Chondrocyte (in vitro differentiated cells): ENCODE data around the gene PDZD2. TPM values are rescaled to one million over a fixed set of nuclear protein-coding genes. Genes with fewer than 3 reads are reported as not detected.

ENCODE experiments used
- DNase-seq: peaks from one replicate; pipeline ENCODE4 v3.0.0; 2021; ENCODE audit warnings: mixed read lengths, low spot score
- H3K27ac Mint-ChIP-seq: one replicate; pipeline ENCODE4 v1.8.0; 2021; ENCODE audit warnings: mild to moderate bottlenecking, moderate library complexity, mixed read lengths; ENCODE audit not compliant: unreplicated experiment
- H3K27me3 Mint-ChIP-seq: 2 replicates; pipeline ENCODE4 v1.8.0; 2021; ENCODE audit warnings: low read depth, mixed read lengths
- H3K36me3 Mint-ChIP-seq: 2 replicates; pipeline ENCODE4 v1.8.0; 2021; ENCODE audit warnings: low read depth, mixed read lengths
- H3K4me1 Mint-ChIP-seq: 2 replicates; pipeline ENCODE4 v1.8.0; 2021; ENCODE audit warnings: low read depth, mild to moderate bottlenecking, mixed read lengths
- H3K4me3 Mint-ChIP-seq: one replicate; pipeline ENCODE4 v1.8.0; 2021; ENCODE audit warnings: mild to moderate bottlenecking, moderate library complexity, mixed read lengths; ENCODE audit not compliant: unreplicated experiment
- H3K9me3 Mint-ChIP-seq: 2 replicates; pipeline ENCODE4 v1.8.0; 2021; ENCODE audit warnings: low read depth, mixed read lengths
- CTCF ChIP-seq: fragments of 200-600 bp; sonication (generic); IDR thresholded peaks from 2 replicates; pipeline ENCODE4 v1.5.0; 2021; ENCODE audit warnings: antibody characterized with exemption, mild to moderate bottlenecking, moderate library complexity
- total RNA-seq: library from RNA; stranded (reverse); gene quantifications from 3 replicates; pipeline ENCODE4 v1.2.1, GENCODE V29; 2021

Gene PDZD2
- total RNA-seq, 1 donor from 2014 or later = 30.9 TPM

- TF ChIP-seq CTCF = no peak
- Mint-ChIP-seq H3K27me3 (peaks cover 55% of the 10 kb centered on the region), H3K4me1 (no peaks in the 10 kb centered on the region), H3K9me3 (no peaks in the 10 kb centered on the region), H3K4me3 (no peak overlapping the region), H3K36me3 (peaks cover 1% of the 10 kb centered on the region), H3K27ac (no peak overlapping the region)
- DNase-seq = no peak
These were observed 16.6 kb downstream of the PDZD2 start for GRCh38 chr5:31655491-31655890.

GRCh38 chr5:31656806-31657205 is 17.9 kb downstream of the PDZD2 start:
- TF ChIP-seq CTCF = no peak
- Mint-ChIP-seq H3K27me3 (peaks cover 52% of the 10 kb centered on the region), H3K9me3 (no peaks in the 10 kb centered on the region), H3K27ac (no peak overlapping the region), H3K4me3 (no peak overlapping the region), H3K36me3 (no peaks in the 10 kb centered on the region), H3K4me1 (no peaks in the 10 kb centered on the region)
- DNase-seq = no peak

GRCh38 chr5:31657315-31657979 is 18.5 kb downstream of the PDZD2 start:
- Mint-ChIP-seq H3K27me3 (peaks cover 52% of the 10 kb centered on the region), H3K4me1 (no peaks in the 10 kb centered on the region), H3K36me3 (no peaks in the 10 kb centered on the region), H3K9me3 (no peaks in the 10 kb centered on the region), H3K4me3 (no peak overlapping the region), H3K27ac (no peak overlapping the region)
- no peak for DNase-seq
- no peak for TF ChIP-seq CTCF

- H3K27me3 Mint-ChIP-seq = peaks cover 45% of the 10 kb centered on the region
- no peak for TF ChIP-seq CTCF
- no peak overlapping the region for H3K4me3 Mint-ChIP-seq
- DNase-seq = no peak
- H3K36me3 Mint-ChIP-seq = no peaks in the 10 kb centered on the region
- no peak overlapping the region for H3K27ac Mint-ChIP-seq
- no peaks in the 10 kb centered on the region for H3K9me3 Mint-ChIP-seq
- H3K4me1 Mint-ChIP-seq = peaks cover 3% of the 10 kb centered on the region
These were observed 22.3 kb downstream of the PDZD2 start for GRCh38 chr5:31661257-31661656.

- no peaks in the 10 kb centered on the region for H3K9me3 Mint-ChIP-seq
- H3K4me3 Mint-ChIP-seq = no peak overlapping the region
- H3K36me3 Mint-ChIP-seq = no peaks in the 10 kb centered on the region
- H3K27ac Mint-ChIP-seq = peak overlapping the region; percentile 59
- peaks cover 3% of the 10 kb centered on the region for H3K4me1 Mint-ChIP-seq
- H3K27me3 Mint-ChIP-seq = peaks cover 34% of the 10 kb centered on the region
- DNase-seq = no peak
- no peak for TF ChIP-seq CTCF
These were observed 24.6 kb downstream of the PDZD2 start for GRCh38 chr5:31663519-31663918.
